Measurements from ENCODE around the gene CORIN. TPM values are rescaled to one million over a fixed set of nuclear protein-coding genes. Genes with fewer than 3 reads are reported as not detected.

Gene CORIN, protein sequence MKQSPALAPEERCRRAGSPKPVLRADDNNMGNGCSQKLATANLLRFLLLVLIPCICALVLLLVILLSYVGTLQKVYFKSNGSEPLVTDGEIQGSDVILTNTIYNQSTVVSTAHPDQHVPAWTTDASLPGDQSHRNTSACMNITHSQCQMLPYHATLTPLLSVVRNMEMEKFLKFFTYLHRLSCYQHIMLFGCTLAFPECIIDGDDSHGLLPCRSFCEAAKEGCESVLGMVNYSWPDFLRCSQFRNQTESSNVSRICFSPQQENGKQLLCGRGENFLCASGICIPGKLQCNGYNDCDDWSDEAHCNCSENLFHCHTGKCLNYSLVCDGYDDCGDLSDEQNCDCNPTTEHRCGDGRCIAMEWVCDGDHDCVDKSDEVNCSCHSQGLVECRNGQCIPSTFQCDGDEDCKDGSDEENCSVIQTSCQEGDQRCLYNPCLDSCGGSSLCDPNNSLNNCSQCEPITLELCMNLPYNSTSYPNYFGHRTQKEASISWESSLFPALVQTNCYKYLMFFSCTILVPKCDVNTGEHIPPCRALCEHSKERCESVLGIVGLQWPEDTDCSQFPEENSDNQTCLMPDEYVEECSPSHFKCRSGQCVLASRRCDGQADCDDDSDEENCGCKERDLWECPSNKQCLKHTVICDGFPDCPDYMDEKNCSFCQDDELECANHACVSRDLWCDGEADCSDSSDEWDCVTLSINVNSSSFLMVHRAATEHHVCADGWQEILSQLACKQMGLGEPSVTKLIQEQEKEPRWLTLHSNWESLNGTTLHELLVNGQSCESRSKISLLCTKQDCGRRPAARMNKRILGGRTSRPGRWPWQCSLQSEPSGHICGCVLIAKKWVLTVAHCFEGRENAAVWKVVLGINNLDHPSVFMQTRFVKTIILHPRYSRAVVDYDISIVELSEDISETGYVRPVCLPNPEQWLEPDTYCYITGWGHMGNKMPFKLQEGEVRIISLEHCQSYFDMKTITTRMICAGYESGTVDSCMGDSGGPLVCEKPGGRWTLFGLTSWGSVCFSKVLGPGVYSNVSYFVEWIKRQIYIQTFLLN
- total RNA-seq = not detected

DNA sequence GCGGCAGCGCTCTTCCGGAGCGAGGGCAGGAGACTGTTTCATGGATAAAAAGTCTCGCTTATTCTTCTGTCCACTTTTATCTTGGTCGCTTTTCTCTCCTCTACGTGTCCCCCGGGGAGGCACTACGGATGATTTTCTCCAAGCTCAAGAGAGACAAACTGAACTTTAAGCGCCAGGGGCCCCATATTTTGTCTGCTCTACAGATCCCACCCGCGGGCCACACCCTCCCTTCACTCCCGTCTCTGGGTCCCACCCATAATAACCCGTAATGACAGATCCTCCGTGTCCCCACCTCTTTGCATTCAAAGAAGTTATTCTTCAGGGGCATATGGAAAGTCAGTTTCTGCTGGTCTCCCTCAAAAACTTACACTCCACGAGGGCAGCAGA is at the start of gene CORIN:
TSS of gene CORIN (minus strand) at position 160 of the 387 bp plus-strand sequence. CDS start at position 42, 118 bp downstream.
- peaks cover 13 to 14% of the 10 kb centered on the region in 2 donors for H3K4me1 Mint-ChIP-seq (ENCODE audit: low read depth in 2 of 2)
- ATAC-seq = no peak
- peaks cover 3% of the 10 kb centered on the region for H3K36me3 Mint-ChIP-seq
- peak within 1 kb of the TSS; percentile 80 for H3K4me3 Mint-ChIP-seq
- H3K9me3 Mint-ChIP-seq = no peaks in the 10 kb centered on the region
- no peak within 1 kb of the TSS for H3K27ac Mint-ChIP-seq
- peaks cover 8 to 15% of the 10 kb centered on the region in 2 donors for H3K27me3 Mint-ChIP-seq
- no peak for DNase-seq (ENCODE audit: low spot score)

DNA sequence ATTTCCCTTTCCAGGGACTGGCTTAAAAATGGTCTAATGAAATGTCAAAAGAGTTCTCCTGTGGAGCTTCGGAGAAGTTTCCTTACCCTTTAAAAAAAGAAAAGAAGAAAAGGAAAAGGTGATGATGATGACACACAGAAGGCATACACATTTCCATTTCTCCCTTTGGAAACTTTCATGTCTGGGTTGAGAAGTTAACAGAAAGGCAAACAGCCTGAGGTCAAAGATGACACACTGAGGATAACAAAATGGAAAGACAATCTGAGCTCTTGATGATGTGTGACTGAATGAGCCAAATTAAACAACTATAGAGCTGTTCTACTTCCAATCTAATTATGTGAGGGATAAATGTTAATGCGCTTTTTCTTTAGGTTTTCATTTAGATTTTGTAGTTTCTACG is 44.4 kb upstream of the CORIN start:
- Mint-ChIP-seq H3K4me3 (no peak overlapping the region), H3K36me3 (peaks cover 24% of the 10 kb centered on the region), H3K27me3 (no peaks in the 10 kb centered on the region), H3K9me3 (no peaks in the 10 kb centered on the region), H3K27ac (no peak overlapping the region), H3K4me1 (ENCODE audit: low read depth in 2 of 2) (peaks cover 0 to 3% of the 10 kb centered on the region in 2 donors)
- DNase-seq (ENCODE audit: low spot score) = no peak
- no peak for ATAC-seq

DNA sequence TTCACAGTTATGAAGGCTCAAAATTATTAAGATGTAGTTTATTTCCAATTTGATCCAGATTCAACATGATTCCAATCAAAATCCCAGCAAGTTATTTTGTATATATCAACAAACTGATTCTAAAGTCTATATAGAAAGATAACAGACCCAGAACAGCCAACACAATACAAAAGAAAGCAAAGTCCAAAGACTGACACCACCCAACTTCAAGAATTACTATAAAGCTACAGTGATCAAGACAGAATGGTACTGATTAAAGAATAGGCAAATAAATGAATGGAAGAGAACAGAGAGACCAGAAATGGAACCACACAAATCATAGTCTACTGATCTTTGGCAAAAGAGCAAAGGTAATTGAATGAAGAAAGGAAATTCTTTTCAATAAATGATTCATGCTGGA is 41.6 kb upstream of the CORIN start:
- H3K4me1 Mint-ChIP-seq (ENCODE audit: low read depth in 2 of 2) = peaks cover 5% of the 10 kb centered on the region in 2 donors
- H3K36me3 Mint-ChIP-seq = peaks cover 37% of the 10 kb centered on the region
- H3K27ac Mint-ChIP-seq = no peak overlapping the region
- ATAC-seq (no peak), DNase-seq (ENCODE audit: low spot score) (no peak)
- H3K9me3 Mint-ChIP-seq = no peaks in the 10 kb centered on the region
- no peaks in the 10 kb centered on the region for H3K27me3 Mint-ChIP-seq
- no peak overlapping the region for H3K4me3 Mint-ChIP-seq

DNA sequence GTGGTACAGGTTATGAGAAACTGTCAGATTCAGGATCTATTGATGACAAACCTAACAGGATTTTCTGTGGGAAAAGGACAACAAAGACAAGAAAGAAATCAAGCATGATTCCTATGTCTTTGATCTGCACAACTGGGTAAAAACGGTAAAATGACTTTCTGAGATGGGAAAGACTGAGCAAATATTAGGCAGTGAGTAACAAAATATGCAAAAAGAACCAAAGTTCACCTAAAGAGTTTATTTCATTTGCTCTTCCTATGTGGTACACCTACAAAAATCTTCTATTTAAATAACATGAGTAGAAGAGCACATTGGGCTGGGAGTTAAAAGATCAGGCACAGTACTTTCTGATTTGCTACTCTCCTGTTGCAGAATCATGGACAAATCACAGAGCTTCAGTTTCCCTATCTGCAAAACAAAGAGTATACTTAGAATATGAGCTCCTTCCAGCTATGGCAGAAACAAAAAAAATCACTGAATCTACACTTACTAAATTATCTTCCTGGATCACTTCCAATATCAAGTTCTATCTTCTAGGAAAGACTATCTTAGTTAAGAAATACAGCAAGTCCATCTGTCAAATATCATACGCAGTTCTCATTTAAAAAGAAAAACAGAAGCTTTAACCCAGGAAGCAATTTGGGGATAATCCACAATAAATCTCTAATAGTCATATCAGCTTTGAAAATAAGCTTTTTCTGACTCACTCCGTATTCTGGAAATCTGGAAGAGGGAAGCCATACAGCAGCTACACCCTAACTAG is 39.1 kb upstream of the CORIN start:
- peaks cover 11 to 12% of the 10 kb centered on the region in 2 donors for H3K4me1 Mint-ChIP-seq (ENCODE audit: low read depth in 2 of 2)
- ATAC-seq (no peak), DNase-seq (ENCODE audit: low spot score) (no peak)
- no peak overlapping the region for H3K4me3 Mint-ChIP-seq
- no peak overlapping the region for H3K27ac Mint-ChIP-seq
- peaks cover 40% of the 10 kb centered on the region for H3K36me3 Mint-ChIP-seq
- H3K9me3 Mint-ChIP-seq = no peaks in the 10 kb centered on the region
- no peaks in the 10 kb centered on the region for H3K27me3 Mint-ChIP-seq

DNA sequence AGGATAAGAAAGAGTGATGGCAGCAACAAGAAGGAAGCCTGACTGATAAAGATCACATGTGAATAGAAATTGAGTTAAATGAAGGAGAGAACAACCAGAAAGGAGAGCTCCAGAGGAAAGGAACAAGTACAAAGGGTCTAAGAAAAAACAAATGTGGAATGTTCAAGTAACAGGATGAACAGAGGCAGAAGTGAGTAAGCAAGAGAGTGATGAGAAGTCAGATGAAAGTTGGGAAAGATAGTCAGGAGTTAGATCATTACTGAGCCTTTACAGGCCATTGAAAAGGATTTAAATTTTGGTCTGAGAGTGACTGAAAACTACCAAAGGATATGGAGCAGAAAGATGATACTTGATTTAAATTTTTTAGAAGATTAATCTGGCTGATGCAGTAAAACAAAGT is 38.4 kb upstream of the CORIN start:
- Mint-ChIP-seq H3K27me3 (no peaks in the 10 kb centered on the region), H3K36me3 (peaks cover 40% of the 10 kb centered on the region), H3K4me1 (ENCODE audit: low read depth in 2 of 2) (peaks cover 11 to 12% of the 10 kb centered on the region in 2 donors), H3K27ac (no peak overlapping the region), H3K9me3 (no peaks in the 10 kb centered on the region), H3K4me3 (no peak overlapping the region)
- DNase-seq (ENCODE audit: low spot score) (no peak), ATAC-seq (no peak)

DNA sequence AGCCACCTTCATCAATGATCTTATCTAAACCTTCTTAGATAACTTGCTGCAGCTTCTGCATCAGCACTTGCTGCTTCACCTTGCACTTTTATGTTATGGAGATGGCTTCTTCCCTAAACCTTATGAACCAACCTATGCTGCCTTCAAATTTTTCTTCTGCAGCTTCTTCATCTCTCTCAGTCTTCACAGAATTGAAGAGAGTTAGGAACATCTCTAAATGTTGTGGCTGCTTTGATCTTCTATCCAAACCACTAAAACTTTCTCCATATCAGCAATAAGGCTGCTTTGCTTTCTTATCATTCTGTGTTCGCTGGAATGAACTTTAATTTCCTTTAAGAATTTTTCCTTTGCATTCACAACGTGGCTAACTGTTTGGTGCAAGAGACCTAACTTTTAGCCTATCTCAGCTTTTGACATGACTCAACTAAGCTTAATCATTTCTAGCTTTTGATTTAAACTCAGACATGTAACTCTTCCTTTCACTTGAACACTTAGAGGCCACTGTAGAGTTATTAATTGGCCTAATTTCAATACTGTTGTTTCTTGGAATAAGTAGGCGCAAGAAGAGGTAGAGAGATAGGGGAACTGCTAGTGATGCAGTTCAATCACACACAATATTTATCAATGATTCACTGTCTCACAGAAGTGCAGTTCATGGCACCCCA is 36.1 kb upstream of the CORIN start:
- Mint-ChIP-seq H3K36me3 (peaks cover 44% of the 10 kb centered on the region), H3K4me1 (ENCODE audit: low read depth in 2 of 2) (peaks cover 10 to 11% of the 10 kb centered on the region in 2 donors), H3K27ac (no peak overlapping the region), H3K27me3 (no peaks in the 10 kb centered on the region), H3K4me3 (peak overlapping the region; percentile 26), H3K9me3 (no peaks in the 10 kb centered on the region)
- DNase-seq (ENCODE audit: low spot score) (no peak), ATAC-seq (peak in 1 of 2 donors; percentile 87)

DNA sequence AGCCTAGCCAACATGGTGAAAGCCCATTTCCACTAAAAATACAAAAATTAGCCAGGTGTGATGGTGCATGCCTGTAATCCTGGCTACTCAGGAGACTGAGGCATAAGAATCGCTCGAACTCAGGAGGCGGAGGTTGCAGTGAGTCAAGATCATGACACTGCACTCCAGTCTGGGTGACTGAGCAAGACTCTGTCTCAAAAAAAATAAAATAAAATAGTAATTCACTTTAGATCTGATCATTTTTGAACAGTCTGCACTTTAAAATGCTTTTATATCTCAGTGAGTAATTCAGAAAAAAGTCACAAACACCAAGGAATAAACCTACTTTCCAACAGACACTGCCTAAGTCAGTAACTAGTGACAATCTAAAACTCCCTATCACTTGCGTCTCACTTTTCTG is 25.6 kb upstream of the CORIN start:
- ATAC-seq (no peak), DNase-seq (ENCODE audit: low spot score) (no peak)
- Mint-ChIP-seq H3K4me3 (no peak overlapping the region), H3K9me3 (no peaks in the 10 kb centered on the region), H3K4me1 (ENCODE audit: low read depth in 2 of 2) (no peaks in the 10 kb centered on the region), H3K36me3 (no peaks in the 10 kb centered on the region), H3K27ac (no peak overlapping the region), H3K27me3 (no peaks in the 10 kb centered on the region)

DNA sequence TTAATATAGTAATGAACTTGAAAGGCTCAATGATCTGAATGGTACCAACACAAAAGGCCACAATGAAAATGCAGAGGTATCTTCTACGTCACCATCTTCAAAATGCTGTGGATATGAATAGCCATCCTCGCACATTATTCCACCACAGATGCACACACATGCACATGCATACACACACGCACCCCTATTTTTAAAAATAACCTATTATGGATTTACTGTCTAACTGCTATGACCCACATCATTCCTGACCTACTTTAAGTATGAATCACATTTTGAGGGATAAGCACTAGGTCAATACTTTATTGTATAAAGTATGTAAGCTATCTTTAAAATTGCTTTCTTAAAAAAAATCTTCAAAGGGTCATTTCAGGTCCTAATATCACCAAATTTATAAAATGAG is 24.4 kb upstream of the CORIN start:
- no peaks in the 10 kb centered on the region for H3K9me3 Mint-ChIP-seq
- no peak for ATAC-seq
- no peaks in the 10 kb centered on the region for H3K36me3 Mint-ChIP-seq
- H3K4me3 Mint-ChIP-seq = no peak overlapping the region
- no peaks in the 10 kb centered on the region for H3K27me3 Mint-ChIP-seq
- H3K27ac Mint-ChIP-seq = no peak overlapping the region
- H3K4me1 Mint-ChIP-seq (ENCODE audit: low read depth in 2 of 2) = no peaks in the 10 kb centered on the region
- DNase-seq (ENCODE audit: low spot score) = no peak

DNA sequence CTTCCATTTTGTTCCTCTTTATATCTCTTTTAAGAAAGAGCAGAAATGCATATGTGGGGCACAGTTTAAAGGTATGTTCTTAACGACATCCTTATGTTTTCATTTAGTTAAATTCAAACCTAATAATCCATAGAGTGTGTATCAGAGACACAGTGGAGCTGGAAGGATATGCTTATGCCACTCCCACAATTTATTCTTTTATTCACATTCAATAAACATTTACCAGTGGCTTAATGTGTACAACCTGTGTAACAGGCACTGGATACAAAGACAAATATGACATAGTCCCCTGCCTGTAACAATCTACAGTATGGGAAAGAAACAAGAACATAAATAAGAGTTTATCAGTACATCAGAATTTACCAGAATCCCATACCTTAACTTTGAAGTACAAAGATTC is 22.4 kb upstream of the CORIN start:
- DNase-seq (ENCODE audit: low spot score) = no peak
- ATAC-seq = no peak
- no peak overlapping the region for H3K27ac Mint-ChIP-seq
- no peaks in the 10 kb centered on the region for H3K36me3 Mint-ChIP-seq
- no peaks in the 10 kb centered on the region for H3K27me3 Mint-ChIP-seq
- no peak overlapping the region for H3K4me3 Mint-ChIP-seq
- H3K4me1 Mint-ChIP-seq (ENCODE audit: low read depth in 2 of 2) = no peaks in the 10 kb centered on the region
- H3K9me3 Mint-ChIP-seq = no peaks in the 10 kb centered on the region

DNA sequence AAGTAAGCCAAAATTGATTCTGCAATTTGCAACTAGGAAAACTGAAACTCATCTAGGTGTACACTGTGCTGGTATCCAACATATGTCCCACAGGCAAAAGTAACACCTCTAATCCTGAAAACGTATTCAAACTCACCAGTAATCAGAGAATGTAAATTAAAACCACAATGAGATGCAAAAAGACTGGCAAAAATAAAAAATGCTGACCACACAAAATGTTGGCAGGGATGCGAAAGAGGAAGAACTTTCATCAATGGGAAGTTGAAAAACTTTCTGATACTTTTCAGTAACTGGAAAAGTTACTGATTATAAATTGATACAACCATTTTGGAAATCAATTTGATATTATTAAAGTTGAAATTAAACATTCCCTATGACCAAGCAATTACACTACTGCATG is 20.1 kb upstream of the CORIN start:
- DNase-seq (ENCODE audit: low spot score) (no peak), ATAC-seq (no peak)
- Mint-ChIP-seq H3K36me3 (peaks cover 8% of the 10 kb centered on the region), H3K4me3 (no peak overlapping the region), H3K9me3 (no peaks in the 10 kb centered on the region), H3K4me1 (ENCODE audit: low read depth in 2 of 2) (peaks cover 0 to 2% of the 10 kb centered on the region in 2 donors), H3K27ac (no peak overlapping the region), H3K27me3 (no peaks in the 10 kb centered on the region)

DNA sequence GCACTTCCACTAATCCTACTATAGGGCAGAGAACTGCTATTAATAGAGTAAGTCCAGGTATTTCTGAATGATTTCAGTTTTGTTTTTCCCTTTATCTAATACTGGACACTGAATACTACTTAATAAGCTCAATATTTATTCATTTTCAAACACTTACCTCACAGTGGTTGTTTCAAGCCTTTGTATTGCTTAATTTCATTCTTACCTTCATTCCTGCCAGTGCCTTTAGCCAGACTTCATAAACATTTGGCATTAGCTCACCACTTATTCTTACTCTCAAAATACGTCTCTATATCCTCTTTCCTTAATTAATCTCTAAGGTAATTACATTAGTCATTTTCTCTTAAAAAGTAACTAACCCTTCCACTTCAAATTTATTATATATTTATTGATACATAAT is 18.8 kb upstream of the CORIN start:
- DNase-seq (ENCODE audit: low spot score) = no peak
- peaks cover 0 to 2% of the 10 kb centered on the region in 2 donors for H3K4me1 Mint-ChIP-seq (ENCODE audit: low read depth in 2 of 2)
- no peak overlapping the region for H3K4me3 Mint-ChIP-seq
- no peak for ATAC-seq
- H3K27me3 Mint-ChIP-seq = no peaks in the 10 kb centered on the region
- H3K9me3 Mint-ChIP-seq = no peaks in the 10 kb centered on the region
- peaks cover 14% of the 10 kb centered on the region for H3K36me3 Mint-ChIP-seq
- H3K27ac Mint-ChIP-seq = no peak overlapping the region

DNA sequence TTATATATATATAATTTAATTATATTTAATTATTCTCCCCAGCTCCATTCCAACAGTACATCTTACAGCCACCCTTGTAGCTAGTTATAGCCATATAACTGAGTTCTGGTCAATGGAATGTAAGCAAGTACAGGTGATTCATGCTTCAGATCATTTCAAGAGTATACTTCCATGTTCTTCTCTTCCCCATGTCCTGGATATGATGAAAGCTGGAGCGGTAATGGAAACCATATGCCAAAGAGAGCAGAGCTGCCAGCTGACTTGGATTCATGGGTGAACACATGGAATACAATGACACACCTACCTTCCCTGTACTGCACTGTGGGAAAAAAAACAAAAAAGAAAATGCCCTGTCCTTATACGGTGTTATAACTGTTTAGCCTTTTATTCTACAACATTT is 17.5 kb upstream of the CORIN start:
- no peaks in the 10 kb centered on the region for H3K27me3 Mint-ChIP-seq
- H3K36me3 Mint-ChIP-seq = peaks cover 14% of the 10 kb centered on the region
- peaks cover 0 to 2% of the 10 kb centered on the region in 2 donors for H3K4me1 Mint-ChIP-seq (ENCODE audit: low read depth in 2 of 2)
- ATAC-seq (no peak), DNase-seq (ENCODE audit: low spot score) (no peak)
- no peak overlapping the region for H3K4me3 Mint-ChIP-seq
- H3K27ac Mint-ChIP-seq = no peak overlapping the region
- no peaks in the 10 kb centered on the region for H3K9me3 Mint-ChIP-seq

DNA sequence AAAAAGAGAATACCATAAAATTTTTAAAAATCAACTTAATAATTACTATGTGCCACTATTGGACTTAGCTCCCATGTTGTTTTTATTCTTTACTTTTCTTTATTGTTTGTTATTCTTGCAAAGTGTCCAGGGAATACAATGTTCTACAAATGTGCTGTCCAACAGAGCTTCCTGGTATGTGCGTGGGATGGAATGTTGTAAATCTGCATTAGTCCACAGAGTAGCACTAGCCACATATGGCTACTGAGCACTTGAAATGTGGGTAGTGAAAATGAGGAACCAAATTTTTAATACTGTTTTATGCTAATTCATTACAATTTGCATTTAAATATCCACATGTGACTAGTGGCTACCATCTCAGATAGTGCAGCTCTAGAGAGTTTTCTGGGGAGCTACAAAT is 14.3 kb upstream of the CORIN start:
- peaks cover 19% of the 10 kb centered on the region for H3K36me3 Mint-ChIP-seq
- H3K27me3 Mint-ChIP-seq = no peaks in the 10 kb centered on the region
- H3K9me3 Mint-ChIP-seq = no peaks in the 10 kb centered on the region
- DNase-seq (ENCODE audit: low spot score) = no peak
- no peak overlapping the region for H3K27ac Mint-ChIP-seq
- H3K4me1 Mint-ChIP-seq (ENCODE audit: low read depth in 2 of 2) = peaks cover 0 to 2% of the 10 kb centered on the region in 2 donors
- H3K4me3 Mint-ChIP-seq = no peak overlapping the region
- no peak for ATAC-seq

Data from natural killer cell treated with Interleukin-12 subunit alpha and Interleukin-12 subunit beta and Interleukin-15 and Interleukin-18, amount 100 ng/mL, for 72 hours (primary cell).